Keratinocyte (primary cell): ENCODE data around the gene PIP4K2C. TPM values are rescaled to one million over a fixed set of nuclear protein-coding genes. Genes with fewer than 3 reads are reported as not detected.
"Not testable (repeated sequence)": the region's sequence is repeated elsewhere in the genome, so short reads cannot be mapped to it uniquely, and the experiment has no call there.

Experiments
- DNase-seq: peaks from one replicate; pipeline ENCODE4 v3.0.0-alpha.2; 2011; ENCODE audit warnings: low read depth, missing footprints, low spot score
- FAIRE-seq: peaks from 2 replicates; lab custom pipeline; 2011; peaks lifted over from hg19 to GRCh38; lab: Jason Lieb, UNC
- H2AFZ ChIP-seq: 2 replicates; pipeline ENCODE4 v1.6.0; 2012; ENCODE audit warnings: low read length, control low read depth, inconsistent platforms; ENCODE audit not compliant: control insufficient read depth
- H3K27ac ChIP-seq: 2 replicates; pipeline ENCODE4 v1.5.1; 2011; ENCODE audit warnings: low read length; ENCODE audit not compliant: control insufficient read depth, insufficient read depth
- H3K27me3 ChIP-seq: 3 replicates; pipeline ENCODE4 v1.6.0; 2011; ENCODE audit warnings: low read length; ENCODE audit not compliant: control insufficient read depth, insufficient read depth; ENCODE audit errors: extremely low read depth
- H3K36me3 ChIP-seq, 2 experiments: 2 replicates in 1 of 2; 3 replicates in 1 of 2; pipeline ENCODE4 v1.5.1; 2011; ENCODE audit warnings: low read length in 2 of 2, mild to moderate bottlenecking in 1 of 2; ENCODE audit not compliant: control insufficient read depth in 2 of 2, insufficient read depth in 2 of 2; ENCODE audit errors: extremely low read depth in 1 of 2
- H3K4me1 ChIP-seq: 3 replicates; pipeline ENCODE4 v1.5.1; 2011; ENCODE audit warnings: low read length; ENCODE audit not compliant: control insufficient read depth, insufficient read depth; ENCODE audit errors: extremely low read depth
- H3K4me2 ChIP-seq: 3 replicates; pipeline ENCODE4 v1.6.0; 2011; ENCODE audit warnings: low read depth, low read length; ENCODE audit not compliant: control insufficient read depth, insufficient read depth; ENCODE audit errors: extremely low read depth
- H3K4me3 ChIP-seq, 3 experiments: fragments of 200-600 bp in 1 of 3; sonication (generic) in 1 of 3; 2 replicates in 2 of 3; 3 replicates in 1 of 3; pipeline ENCODE4 v1.5.1; 2011 to 2016; ENCODE audit warnings: low read length in 3 of 3, mild to moderate bottlenecking in 3 of 3, control low read depth in 2 of 3, inconsistent platforms in 1 of 3, low read depth in 1 of 3, mixed read lengths in 1 of 3, mixed run types in 1 of 3, moderate library complexity in 1 of 3; ENCODE audit not compliant: control insufficient read depth in 2 of 3, insufficient read depth in 2 of 3; ENCODE audit errors: extremely low read depth in 1 of 3
- H3K79me2 ChIP-seq: 2 replicates; pipeline ENCODE4 v1.6.0; 2012; ENCODE audit warnings: low read length; ENCODE audit not compliant: control insufficient read depth, insufficient read depth
- H3K9ac ChIP-seq: 3 replicates; pipeline ENCODE4 v1.6.0; 2011; ENCODE audit warnings: low read length; ENCODE audit not compliant: control insufficient read depth, insufficient read depth; ENCODE audit errors: extremely low read depth
- H3K9me1 ChIP-seq: 3 replicates; pipeline ENCODE4 v1.6.0; 2011; ENCODE audit warnings: low read length; ENCODE audit not compliant: control insufficient read depth, insufficient read depth; ENCODE audit errors: extremely low read depth
- H3K9me3 ChIP-seq: 2 replicates; pipeline ENCODE4 v1.5.1; 2012; ENCODE audit warnings: low read depth, low read length; ENCODE audit not compliant: control insufficient read depth
- H4K20me1 ChIP-seq: 3 replicates; pipeline ENCODE4 v1.6.0; 2011; ENCODE audit warnings: low read length; ENCODE audit not compliant: control insufficient read depth, insufficient read depth; ENCODE audit errors: extremely low read depth
- EZH2 ChIP-seq: IDR thresholded peaks from one replicate; pipeline ENCODE4 v1.6.1; 2012; ENCODE audit warnings: inconsistent platforms, mild to moderate bottlenecking, low read length, moderate library complexity
- dilution Hi-C: fragments of 300-500 bp; cut with MboI; formaldehyde crosslinking; loops from one replicate; pipeline ENCODE4 v1.7.0; 2020; ENCODE audit warnings: low sequenced_read_pairs; ENCODE audit not compliant: extremely low pct_ligation_motif_present
- polyA plus RNA-seq, 5 experiments: library from polyadenylated mRNA; depleted of rRNA in 3 of 5; stranded (reverse) in 3 of 5; stranded (forward) in 1 of 5; unstranded in 1 of 5; fragments of >200 nt; gene quantifications; 1 replicate in 1 of 5; 2 replicates in 3 of 5; 3 replicates in 1 of 5; pipeline versions ENCODE4 v1.2.1 to v1.2.3, GENCODE V29; 2011 to 2012; ENCODE audit warnings: missing spikeins in 2 of 5, low read depth in 1 of 5, low replicate concordance in 1 of 5
- TF ChIP-seq, protein P1 (sequence below), 3 experiments: IDR thresholded peaks in 1 of 3; conservative IDR thresholded peaks in 1 of 3; optimal IDR thresholded peaks in 1 of 3; 2 replicates in 2 of 3; 3 replicates in 1 of 3; pipeline versions ENCODE3 to v1.5.1; 2011; ENCODE audit warnings: low read length in 3 of 3, mild to moderate bottlenecking in 3 of 3, moderate library complexity in 2 of 3, control low read depth in 1 of 3, inconsistent platforms in 1 of 3; ENCODE audit not compliant: insufficient read depth in 2 of 3; ENCODE audit errors: extremely low read depth in 1 of 3

PIP4K2C gene
- polyA plus RNA-seq, 1 donor (not counting 4 experiments of a cell fraction or from before 2014, with no cell fraction given): 93.6 TPM

DNA sequence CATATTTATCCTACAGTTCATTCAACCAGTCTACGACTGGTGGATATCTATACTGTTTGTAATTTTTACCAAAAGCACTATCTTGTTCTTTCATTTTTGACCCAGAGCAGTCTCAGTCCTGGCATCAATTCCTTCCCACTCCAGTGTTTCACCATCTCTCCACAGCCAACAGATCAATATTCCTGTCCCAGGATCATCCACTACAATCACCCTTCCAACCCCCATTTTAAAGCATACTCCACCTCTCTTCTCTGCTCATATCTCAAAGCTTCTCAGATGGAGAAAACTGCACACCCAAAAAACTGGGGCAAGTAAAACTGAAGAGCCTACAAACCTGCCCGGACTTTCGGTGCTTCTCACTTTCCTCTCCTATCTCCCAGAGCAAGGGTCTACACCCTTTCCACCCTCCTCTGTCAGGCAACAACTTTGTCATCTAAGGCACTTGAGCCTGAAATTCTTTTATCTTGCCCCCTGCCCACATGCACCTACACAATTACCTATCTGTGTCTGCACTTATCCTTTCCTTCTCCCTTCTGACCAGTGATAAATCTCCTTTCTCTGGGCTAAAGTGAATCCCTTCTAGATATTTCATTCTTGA lies 4.1 kb upstream of the PIP4K2C start:
- Histone ChIP-seq H3K4me1 (peaks cover 7% of the 10 kb centered on the region), H3K9me1 (no peaks in the 10 kb centered on the region), H3K4me3 (no peak overlapping the region), H2AFZ (no peak overlapping the region), H3K4me2 (no peak overlapping the region), H3K27me3 (peaks cover 8% of the 10 kb centered on the region), H3K79me2 (peaks cover 9% of the 10 kb centered on the region), H3K36me3 (no peaks in the 10 kb centered on the region), H4K20me1 (no peaks in the 10 kb centered on the region), H3K27ac (no peak overlapping the region), H3K9ac (no peak overlapping the region), H3K9me3 (no peaks in the 10 kb centered on the region)
- dilution Hi-C loops: loop anchor here (25.0 kb wide), 1 partner anchor 150 kb away; the partner anchor contains the start of genes AGAP2 and TSPAN31
- TF ChIP-seq, protein P1, sequence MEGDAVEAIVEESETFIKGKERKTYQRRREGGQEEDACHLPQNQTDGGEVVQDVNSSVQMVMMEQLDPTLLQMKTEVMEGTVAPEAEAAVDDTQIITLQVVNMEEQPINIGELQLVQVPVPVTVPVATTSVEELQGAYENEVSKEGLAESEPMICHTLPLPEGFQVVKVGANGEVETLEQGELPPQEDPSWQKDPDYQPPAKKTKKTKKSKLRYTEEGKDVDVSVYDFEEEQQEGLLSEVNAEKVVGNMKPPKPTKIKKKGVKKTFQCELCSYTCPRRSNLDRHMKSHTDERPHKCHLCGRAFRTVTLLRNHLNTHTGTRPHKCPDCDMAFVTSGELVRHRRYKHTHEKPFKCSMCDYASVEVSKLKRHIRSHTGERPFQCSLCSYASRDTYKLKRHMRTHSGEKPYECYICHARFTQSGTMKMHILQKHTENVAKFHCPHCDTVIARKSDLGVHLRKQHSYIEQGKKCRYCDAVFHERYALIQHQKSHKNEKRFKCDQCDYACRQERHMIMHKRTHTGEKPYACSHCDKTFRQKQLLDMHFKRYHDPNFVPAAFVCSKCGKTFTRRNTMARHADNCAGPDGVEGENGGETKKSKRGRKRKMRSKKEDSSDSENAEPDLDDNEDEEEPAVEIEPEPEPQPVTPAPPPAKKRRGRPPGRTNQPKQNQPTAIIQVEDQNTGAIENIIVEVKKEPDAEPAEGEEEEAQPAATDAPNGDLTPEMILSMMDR (optimal IDR thresholded peaks at IDR 0.05 in 1 of 3, IDR thresholded peaks at IDR 0.05 in 1 of 3, conservative IDR thresholded peaks at IDR 0.05 in 1 of 3; ENCODE audit: extremely low read depth in 1 of 3, insufficient read depth in 2 of 3, low read length in 3 of 3): no peak
- no peak for TF ChIP-seq EZH2
- FAIRE-seq (no peak), DNase-seq (no peak)

DNA sequence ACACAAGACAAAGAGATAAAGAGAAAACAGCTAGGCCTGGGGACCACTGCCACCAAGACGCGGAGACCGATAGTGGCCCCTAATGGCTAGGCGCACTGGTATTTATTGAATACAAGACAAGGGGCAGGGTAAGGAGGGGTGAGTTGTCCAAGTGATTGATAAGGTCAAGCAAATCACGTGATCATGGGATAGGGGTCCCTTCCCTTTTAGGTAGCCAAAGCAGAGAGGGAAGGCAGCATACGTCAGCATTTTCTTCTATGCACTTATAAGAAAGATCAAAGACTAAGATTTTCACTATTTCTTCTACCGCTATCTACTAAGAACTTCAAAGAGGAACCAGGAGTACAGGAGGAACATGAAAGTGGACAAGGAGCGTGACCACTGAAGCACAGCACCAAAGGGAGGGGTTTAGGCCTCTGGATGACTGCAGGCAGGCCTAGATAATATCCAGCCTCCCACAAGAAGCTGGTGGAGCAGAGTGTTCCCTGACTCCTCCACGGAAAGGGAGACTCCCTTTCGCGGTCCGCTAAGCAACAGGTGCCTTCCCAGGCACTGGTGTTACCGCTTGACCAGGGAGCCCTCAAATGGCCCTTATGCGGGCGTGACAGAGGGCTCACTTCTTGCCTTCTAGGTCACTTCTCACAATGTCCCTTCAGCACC lies 1.9 kb upstream of the PIP4K2C start:
- H3K9me3 ChIP-seq, H4K20me1 ChIP-seq, H2AFZ ChIP-seq, FAIRE-seq, H3K9ac ChIP-seq, H3K4me2 ChIP-seq, H3K27ac ChIP-seq, H3K4me3 ChIP-seq, H3K36me3 ChIP-seq, H3K9me1 ChIP-seq, DNase-seq, H3K27me3 ChIP-seq: not testable (repeated sequence)
- Histone ChIP-seq H3K79me2 (peaks cover 22% of the 10 kb centered on the region), H3K4me1 (peaks cover 22% of the 10 kb centered on the region)
- dilution Hi-C loops: loop anchor here (25.0 kb wide), 1 partner anchor 148 kb away; the partner anchor contains the start of genes AGAP2 and TSPAN31
